ENCODE data around the gene HDAC10.

DNA sequence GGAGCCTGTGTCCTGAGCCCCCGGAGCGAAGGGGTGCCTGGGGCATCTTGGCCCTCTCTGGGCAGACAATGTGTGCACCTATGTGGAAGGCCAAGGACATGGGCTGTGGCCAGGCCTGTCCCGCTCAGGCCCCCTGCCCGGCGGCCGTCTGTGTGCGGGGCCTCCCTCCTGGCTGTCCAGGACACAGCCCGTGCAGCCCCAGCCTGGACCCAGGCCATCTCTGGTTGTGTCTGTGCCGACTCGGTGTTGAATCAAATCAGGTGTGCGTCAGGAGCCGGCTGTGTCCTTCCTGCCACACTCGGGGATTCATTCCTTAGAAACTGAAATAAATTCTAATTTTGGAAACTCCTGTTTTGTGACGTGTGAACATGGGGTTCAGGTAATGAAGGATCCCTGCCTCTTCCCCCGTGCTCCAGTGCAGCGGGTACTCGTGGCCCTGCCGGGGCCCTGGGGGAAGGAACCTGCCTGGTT, 51.8 kb downstream of the HDAC10 start:
- TF ChIP-seq POLR2AphosphoS5 (IDR thresholded peaks at IDR 0.05; ENCODE audit: low read depth, low read length), result no peak
- TF ChIP-seq SIN3A (IDR thresholded peaks at IDR 0.05; ENCODE audit: borderline replicate concordance, insufficient read depth, low read length), result no peak
- TF ChIP-seq, protein P1, sequence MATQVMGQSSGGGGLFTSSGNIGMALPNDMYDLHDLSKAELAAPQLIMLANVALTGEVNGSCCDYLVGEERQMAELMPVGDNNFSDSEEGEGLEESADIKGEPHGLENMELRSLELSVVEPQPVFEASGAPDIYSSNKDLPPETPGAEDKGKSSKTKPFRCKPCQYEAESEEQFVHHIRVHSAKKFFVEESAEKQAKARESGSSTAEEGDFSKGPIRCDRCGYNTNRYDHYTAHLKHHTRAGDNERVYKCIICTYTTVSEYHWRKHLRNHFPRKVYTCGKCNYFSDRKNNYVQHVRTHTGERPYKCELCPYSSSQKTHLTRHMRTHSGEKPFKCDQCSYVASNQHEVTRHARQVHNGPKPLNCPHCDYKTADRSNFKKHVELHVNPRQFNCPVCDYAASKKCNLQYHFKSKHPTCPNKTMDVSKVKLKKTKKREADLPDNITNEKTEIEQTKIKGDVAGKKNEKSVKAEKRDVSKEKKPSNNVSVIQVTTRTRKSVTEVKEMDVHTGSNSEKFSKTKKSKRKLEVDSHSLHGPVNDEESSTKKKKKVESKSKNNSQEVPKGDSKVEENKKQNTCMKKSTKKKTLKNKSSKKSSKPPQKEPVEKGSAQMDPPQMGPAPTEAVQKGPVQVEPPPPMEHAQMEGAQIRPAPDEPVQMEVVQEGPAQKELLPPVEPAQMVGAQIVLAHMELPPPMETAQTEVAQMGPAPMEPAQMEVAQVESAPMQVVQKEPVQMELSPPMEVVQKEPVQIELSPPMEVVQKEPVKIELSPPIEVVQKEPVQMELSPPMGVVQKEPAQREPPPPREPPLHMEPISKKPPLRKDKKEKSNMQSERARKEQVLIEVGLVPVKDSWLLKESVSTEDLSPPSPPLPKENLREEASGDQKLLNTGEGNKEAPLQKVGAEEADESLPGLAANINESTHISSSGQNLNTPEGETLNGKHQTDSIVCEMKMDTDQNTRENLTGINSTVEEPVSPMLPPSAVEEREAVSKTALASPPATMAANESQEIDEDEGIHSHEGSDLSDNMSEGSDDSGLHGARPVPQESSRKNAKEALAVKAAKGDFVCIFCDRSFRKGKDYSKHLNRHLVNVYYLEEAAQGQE (IDR thresholded peaks at IDR 0.05; ENCODE audit: insufficient read depth in 1 of 2, low read depth in 2 of 2, low read length in 2 of 2), result no peak
